NOMO-1 treated with DMSO at 0.1 percent for 48 hours (cell line): ENCODE data around the gene NBPF1.
"Not testable (repeated sequence)": the region's sequence is repeated elsewhere in the genome, so short reads cannot be mapped to it uniquely, and the experiment has no call there.

Experiments used
- DNase-seq: peaks from one replicate; lab custom pipeline; 2025; ENCODE audit not compliant: unreplicated experiment; lab: John Stamatoyannopoulos, UW

Gene NBPF1

DNA sequence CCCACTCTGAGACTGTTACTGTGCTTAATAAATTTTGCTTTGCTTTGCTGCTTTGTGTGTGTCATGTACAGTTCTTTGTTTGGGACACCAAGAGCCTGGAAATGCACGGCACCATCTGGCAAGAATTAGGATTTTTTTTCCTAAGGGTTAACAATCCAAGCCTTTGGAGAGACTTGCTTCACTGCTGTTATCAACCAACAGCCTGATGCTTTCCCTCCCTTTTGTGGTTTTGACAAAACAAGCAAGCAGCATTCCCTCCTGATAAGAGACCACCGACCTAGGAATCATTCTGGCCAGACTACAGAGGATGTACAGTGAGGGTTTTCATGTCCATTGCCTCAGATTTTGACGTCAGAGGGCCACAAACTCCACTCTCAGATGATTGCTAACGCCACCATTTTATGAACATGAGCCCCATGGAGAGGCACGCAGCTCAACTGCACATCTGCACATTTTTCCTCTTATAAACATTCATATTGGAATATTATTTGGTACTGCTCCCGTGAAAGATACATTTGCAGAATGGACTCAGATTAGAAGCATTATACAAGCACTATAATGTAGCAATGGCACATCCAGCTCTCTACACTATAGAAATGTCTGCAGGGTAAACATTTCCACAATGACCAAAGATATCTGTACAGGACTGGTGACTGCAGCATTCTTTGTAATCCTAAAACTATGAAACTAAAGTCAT lies 94.0 kb downstream of the NBPF1 start:
- not testable (repeated sequence) for DNase-seq

DNA sequence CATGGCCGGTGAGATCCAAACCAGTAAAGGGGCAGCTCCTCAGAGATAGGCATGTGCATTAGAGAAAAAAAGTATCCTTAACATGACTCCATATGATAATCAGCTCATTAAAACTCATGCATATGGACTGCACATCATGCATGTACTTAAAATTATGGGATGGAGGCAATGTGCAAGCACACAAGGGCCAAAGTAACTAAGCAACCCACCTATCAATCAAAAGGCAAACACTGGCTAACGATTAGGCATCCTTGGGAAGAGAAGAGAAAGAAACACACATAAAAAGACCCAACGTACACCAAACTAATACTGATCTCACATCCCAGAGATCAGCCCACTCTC lies 94.5 kb downstream of the NBPF1 start:
- not testable (repeated sequence) for DNase-seq

DNA sequence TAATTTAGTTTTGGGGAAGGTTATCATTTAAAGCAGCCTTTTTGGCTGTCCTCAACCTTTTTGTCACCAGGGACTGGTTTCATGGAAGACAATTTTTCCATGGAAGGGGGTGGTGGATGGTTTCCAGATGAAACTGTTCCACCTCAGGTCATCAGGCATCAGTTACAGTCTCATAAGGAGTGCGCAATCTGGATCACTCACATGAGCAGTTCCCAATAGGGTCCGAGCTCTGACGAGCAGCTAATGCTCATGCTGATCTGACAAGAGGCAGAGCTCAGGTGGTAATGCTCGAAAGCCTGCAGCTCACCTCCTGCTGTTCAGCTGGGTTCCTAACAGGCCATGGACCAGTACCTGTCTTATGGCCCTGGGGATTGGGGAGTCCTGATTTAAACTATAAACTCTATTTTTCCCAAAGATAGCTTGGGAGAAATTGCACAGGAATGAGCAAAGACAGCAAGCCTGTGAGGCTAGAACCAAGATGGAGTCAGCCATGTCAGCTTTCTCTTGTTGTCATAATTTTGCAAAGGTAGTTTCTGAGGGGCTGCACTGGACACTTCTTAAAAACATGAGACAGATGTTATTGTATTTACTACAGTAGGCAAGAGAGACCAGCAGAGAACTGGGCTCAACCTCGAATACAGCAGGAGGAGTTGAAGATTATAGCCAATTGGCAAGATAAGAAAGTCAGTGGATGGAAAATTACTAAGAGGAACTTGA lies 96.5 kb downstream of the NBPF1 start:
- not testable (repeated sequence) for DNase-seq

DNA sequence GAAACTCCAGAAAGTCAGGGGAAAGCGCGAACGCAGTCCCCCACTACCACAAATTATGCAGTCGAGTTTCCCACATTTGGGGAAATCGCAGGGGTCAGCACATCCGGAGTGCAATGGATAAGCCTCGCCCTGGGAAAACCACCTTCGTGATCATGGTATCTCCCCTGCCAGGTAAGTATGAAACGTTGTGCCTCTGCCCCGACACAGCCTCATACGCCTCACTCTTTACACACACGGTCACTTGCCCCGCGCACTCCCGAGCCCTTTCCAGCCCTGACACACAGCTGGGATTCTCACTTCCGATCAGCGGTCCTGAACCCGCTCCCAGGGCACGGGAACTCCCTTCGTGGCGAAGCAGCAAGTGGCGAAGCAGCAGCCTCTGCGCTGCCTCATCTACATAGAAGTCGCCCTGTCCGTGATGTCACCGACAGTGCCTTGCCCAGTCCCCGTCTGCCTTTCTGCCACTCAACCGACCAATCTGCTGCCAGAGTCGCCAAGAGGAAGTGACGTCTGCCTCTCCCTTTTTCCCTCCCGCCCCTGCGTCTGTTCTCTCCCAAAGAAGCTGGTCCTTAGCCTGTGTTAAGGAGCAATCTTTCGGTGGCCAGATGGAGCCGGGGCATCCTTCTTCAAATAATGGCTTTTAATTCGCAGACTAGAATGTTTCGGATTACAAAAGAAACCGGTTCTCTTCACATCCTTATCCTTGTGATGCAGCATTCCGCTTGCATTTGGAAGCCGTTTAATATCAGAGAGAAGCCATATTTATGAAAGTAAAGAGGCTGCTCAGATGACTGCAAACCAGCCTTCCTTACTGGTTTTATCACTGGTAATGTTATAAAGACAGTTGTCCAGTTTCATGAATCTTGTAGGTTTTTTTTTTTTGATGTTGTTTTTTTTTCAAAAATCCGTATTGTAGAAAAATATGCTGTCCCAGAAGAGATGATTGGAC lies 99.0 kb downstream of the NBPF1 start, which contains the start of gene RNU1-1:
Gene RNU1-1, minus strand, starts transcription at position 179 of the 949 bp plus-strand sequence.
- DNase-seq: peak; percentile 33

DNA sequence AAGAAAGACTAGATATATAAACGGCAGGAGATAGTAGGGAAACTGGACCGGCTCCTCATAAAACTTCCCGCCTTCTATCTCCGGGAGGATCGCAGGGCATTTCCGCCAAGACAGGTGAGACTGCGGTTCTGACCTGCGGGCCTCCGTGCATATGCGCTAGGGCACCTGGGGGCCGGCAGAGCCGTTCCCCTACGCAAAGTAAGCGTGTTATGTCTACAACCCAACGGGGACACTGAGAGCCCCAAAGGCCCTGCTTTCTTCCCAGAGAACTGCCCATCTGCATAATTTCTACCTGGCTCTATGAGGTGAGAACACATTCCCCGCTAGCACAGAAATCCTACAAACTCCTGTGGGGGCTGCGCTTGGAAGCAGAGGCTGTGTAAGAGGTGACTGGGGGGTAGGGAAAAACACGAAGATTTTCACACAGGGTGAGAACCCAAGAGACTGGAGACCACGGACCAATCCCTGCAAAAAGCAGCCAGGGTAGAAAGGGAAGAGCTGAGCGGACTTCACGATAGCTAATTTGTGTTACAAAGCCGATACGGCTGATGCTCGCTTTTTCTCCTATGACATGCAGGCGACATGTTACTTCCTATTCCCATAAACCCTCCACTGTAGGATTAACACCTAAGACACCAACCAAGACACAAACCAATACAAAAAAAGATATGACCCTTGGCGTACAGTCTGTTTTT lies 99.8 kb downstream of the NBPF1 start:
- DNase-seq: peak; percentile 87

DNA sequence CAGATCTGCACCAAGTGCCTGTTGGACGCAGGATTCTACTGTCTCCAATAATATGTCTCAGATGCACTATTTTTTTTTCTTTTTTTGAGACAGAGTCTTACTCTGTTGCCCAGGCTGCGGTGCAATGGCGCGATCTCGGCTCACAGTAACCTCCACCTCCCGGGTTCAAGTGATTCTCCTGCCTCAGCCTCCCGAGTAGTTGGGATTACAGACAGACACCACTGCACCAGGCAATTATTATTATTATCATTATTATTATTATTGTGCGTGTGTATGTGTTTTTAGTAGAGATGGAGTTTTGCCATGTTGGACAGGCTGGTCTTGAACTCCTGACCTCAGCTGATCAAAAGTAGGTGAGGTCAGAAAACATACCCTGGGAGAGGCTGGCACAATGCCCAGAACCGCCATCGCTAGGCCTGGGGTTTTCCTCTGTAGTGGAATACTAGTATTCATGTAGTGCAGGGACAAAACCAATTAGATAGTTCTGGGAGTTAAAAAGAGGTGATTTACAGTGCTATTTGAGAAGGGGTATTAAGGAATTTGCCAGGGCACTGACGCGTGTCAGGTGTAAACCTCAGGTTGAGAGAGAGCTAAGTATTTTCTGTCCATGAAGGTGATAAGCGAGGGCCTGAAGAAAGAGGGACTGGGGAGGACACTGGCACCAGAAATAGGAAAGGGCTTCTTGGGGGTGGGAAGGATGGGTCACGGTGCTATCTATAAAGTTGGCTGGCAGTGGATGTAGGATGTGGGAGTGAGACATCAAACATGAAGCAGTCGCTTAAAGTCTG lies 100.5 kb downstream of the NBPF1 start:
- DNase-seq: not testable (repeated sequence)
